K562 (cell line): Measurements from ENCODE around the gene SEC61G. TPM values are rescaled to one million over a fixed set of nuclear protein-coding genes. Genes with fewer than 3 reads are reported as not detected.

Experiments
- ATAC-seq: fragments of 200-7000 bp; cut with Tn5 transposase; 3 replicates; pipeline ENCODE4 v1.9.1; 2020; ENCODE audit warnings: moderate library complexity
- BruUV-seq: library from RNA; stranded (reverse); fragments of 400-500 nt; replicated peaks from 2 replicates; lab custom pipeline; 2021; lab: Mats Ljungman, UMichigan
- CTCF ChIA-PET: fragments of 300-600 bp; formaldehyde crosslinking; extraction: SDS; loops from one replicate; lab custom pipeline; 2021; ENCODE audit warnings: low intra/inter-chr PET ratio; lab: Yijun Ruan, JAX
- POLR2A ChIA-PET: fragments of 300-600, 350-650 bp; sonication (Branson Sonifier 250); formaldehyde crosslinking; extraction: SDS; loops from one replicate; lab custom pipeline; 2021; ENCODE audit warnings: antibody characterized with exemption, inconsistent platforms; lab: Yijun Ruan, JAX
- DNase-seq, 4 experiments: peaks; one replicate each; pipeline versions ENCODE4 v3.0.0 to v3.0.0-alpha.2; 2011 to 2018; ENCODE audit warnings: low spot score in 3 of 4, mixed read lengths in 3 of 4; ENCODE audit errors: extremely low read depth in 1 of 4
- FAIRE-seq: peaks from 2 replicates; lab custom pipeline; 2011; peaks lifted over from hg19 to GRCh38; lab: Jason Lieb, UNC
- H2AFZ ChIP-seq: 2 replicates; pipeline ENCODE4 v1.6.0; 2011; ENCODE audit warnings: low read depth, low read length, control low read depth, inconsistent platforms
- H3K27ac ChIP-seq: fragments of 200-600 bp; 3 replicates; pipeline ENCODE4 v1.8.0; 2011; ENCODE audit warnings: low read depth, mild to moderate bottlenecking, control low read depth, inconsistent platforms, low read length, moderate library complexity, mixed read lengths; ENCODE audit errors: extremely low read depth
- H3K27me3 ChIP-seq, 2 experiments: fragments of 300-600 bp in 1 of 2; 2 replicates in 1 of 2; 3 replicates in 1 of 2; pipeline versions ENCODE4 v1.6.0 to v1.8.0; 2011; ENCODE audit warnings: inconsistent platforms in 2 of 2, low read length in 2 of 2, mild to moderate bottlenecking in 1 of 2, mixed read lengths in 1 of 2, moderate library complexity in 1 of 2; ENCODE audit not compliant: control insufficient read depth in 2 of 2, insufficient read depth in 2 of 2
- H3K36me3 ChIP-seq: fragments of 300-600 bp; 3 replicates; pipeline ENCODE4 v1.8.0; 2011; ENCODE audit warnings: mild to moderate bottlenecking, low read length, inconsistent platforms; ENCODE audit not compliant: control insufficient read depth, insufficient read depth
- H3K4me1 ChIP-seq, 2 experiments: fragments of 200-600 bp in 1 of 2; replicated peaks in 1 of 2; 2 replicates in 1 of 2; 3 replicates in 1 of 2; pipeline versions ENCODE4 v1.5.1 to v1.8.0; 2011; ENCODE audit warnings: inconsistent platforms in 2 of 2, low read length in 2 of 2, mild to moderate bottlenecking in 1 of 2, mixed read lengths in 1 of 2, moderate library complexity in 1 of 2; ENCODE audit not compliant: control insufficient read depth in 2 of 2, insufficient read depth in 2 of 2
- H3K4me2 ChIP-seq: 2 replicates; pipeline ENCODE4 v1.6.1; 2011; ENCODE audit warnings: low read length, control low read depth, inconsistent platforms, mixed read lengths; ENCODE audit not compliant: insufficient read depth
- H3K4me3 ChIP-seq: fragments of 200-600 bp; sonication (generic), shearing (Covaris generic); 2 replicates; pipeline ENCODE4 v1.5.1; 2016; ENCODE audit warnings: control low read depth, inconsistent platforms
- H3K79me2 ChIP-seq: fragments of 200-600 bp; 3 replicates; pipeline ENCODE4 v1.8.0; 2011; ENCODE audit warnings: low read length, inconsistent platforms; ENCODE audit not compliant: control insufficient read depth, insufficient read depth
- H3K9ac ChIP-seq, 2 experiments: 2 replicates each; pipeline versions ENCODE4 v1.6.0 to v1.6.1; 2011; ENCODE audit warnings: low read depth in 2 of 2, low read length in 2 of 2, control low read depth in 1 of 2, inconsistent platforms in 1 of 2, mild to moderate bottlenecking in 1 of 2, mixed read lengths in 1 of 2; ENCODE audit not compliant: insufficient read depth in 1 of 2
- H3K9me1 ChIP-seq: one replicate; pipeline ENCODE4 v1.6.0; 2011; ENCODE audit warnings: inconsistent platforms, mild to moderate bottlenecking, low read length, moderate library complexity; ENCODE audit not compliant: control insufficient read depth, insufficient read depth
- H3K9me3 ChIP-seq: replicated peaks from 2 replicates; pipeline ENCODE4 v1.5.1; 2011; ENCODE audit warnings: low read depth, low read length, inconsistent platforms; ENCODE audit not compliant: control insufficient read depth, insufficient read depth
- H4K20me1 ChIP-seq: replicated peaks from 2 replicates; pipeline ENCODE4 v1.6.1; 2011; ENCODE audit warnings: low read length, inconsistent platforms, mixed read lengths; ENCODE audit not compliant: control insufficient read depth, insufficient read depth
- ARID2 ChIP-seq: fragments of 450-650 bp; IDR thresholded peaks from 2 replicates; pipeline ENCODE4 v1.6.1; 2017; ENCODE audit warnings: antibody characterized with exemption, mild to moderate bottlenecking
- DDX20 ChIP-seq: fragments of 450-650 bp; IDR thresholded peaks from 2 replicates; pipeline ENCODE4 v1.6.1; 2016; ENCODE audit warnings: missing genetic modification characterization, low read depth, mild to moderate bottlenecking, missing compliant biosample characterization, moderate library complexity
- FUS ChIP-seq: fragments of 200-400 bp; formaldehyde crosslinking; optimal IDR thresholded peaks from 2 replicates; pipeline ENCODE3; 2017; ENCODE audit warnings: low read depth, low read length
- NUFIP1 ChIP-seq: fragments of 450-650 bp; IDR thresholded peaks from 2 replicates; pipeline ENCODE4 v1.6.1; 2018; ENCODE audit not compliant: partially characterized antibody
- PHB2 ChIP-seq: fragments of 450-650 bp; IDR thresholded peaks from 2 replicates; pipeline ENCODE4 v1.6.1; 2017; ENCODE audit warnings: low read depth
- SIX5 ChIP-seq, 2 experiments: IDR thresholded peaks; 2 replicates each; pipeline ENCODE4 v1.6.1; 2011; ENCODE audit warnings: low read length in 2 of 2, borderline replicate concordance in 1 of 2, low read depth in 1 of 2, mild to moderate bottlenecking in 1 of 2, moderate library complexity in 1 of 2; ENCODE audit not compliant: insufficient read depth in 1 of 2
- ZNF143 ChIP-seq: sonication (generic); formaldehyde crosslinking; IDR thresholded peaks from 2 replicates; pipeline ENCODE4 v1.9.0; 2022; ENCODE audit warnings: mild to moderate bottlenecking, missing genetic modification reagents
- ZNF589 ChIP-seq: fragments of 200-800 bp; sonication (Bioruptor generic); IDR thresholded peaks from 2 replicates; pipeline ENCODE4 v1.6.1; 2016; ENCODE audit warnings: low read depth, missing genetic modification characterization, missing compliant biosample characterization
- WGBS: fragments of 100-300 bp; shearing (Covaris generic); methylation state at CpG from one replicate; pipeline ENCODE4 v1.1.6; 2016; ENCODE audit warnings: low coverage, mixed read lengths; ENCODE audit not compliant: insufficient coverage; ENCODE audit errors: missing lambda C conversion rate; 5-methylcytosine and 5-hydroxymethylcytosine counted together
- in situ Hi-C: fragments of 300-500 bp; cut with MboI; formaldehyde crosslinking; loops from 4 replicates; pipeline ENCODE4 v1.15.0; 2018; ENCODE audit warnings: inconsistent platforms, mixed read lengths
- intact Hi-C: fragments of 100-400 bp; cut with micrococcal nuclease; formaldehyde crosslinking; loops from 2 replicates; pipeline ENCODE4 v1.14.2; 2022
- polyA plus RNA-seq, 8 experiments: library from polyadenylated mRNA; depleted of rRNA in 4 of 8; stranded (reverse) in 5 of 8; unstranded in 3 of 8; fragments of >200 nt; fragmentation: Nextera tagmentation in 2 of 8; fragmentation: Illumina TruSeq in 1 of 8; extraction: Ambion mirVana in 2 of 8; extraction: Trizol in 1 of 8; gene quantifications; 2 replicates each; pipeline versions ENCODE4 v1.2.1 to v1.2.3, GENCODE V29; 2011 to 2014; ENCODE audit warnings: inconsistent platforms in 1 of 8, missing spikeins in 1 of 8
- total RNA-seq, 7 experiments: library from RNA; depleted of rRNA in 6 of 7; stranded (reverse); fragments of >200 nt in 6 of 7; fragmentation: Illumina TruSeq in 2 of 7; extraction: Trizol in 2 of 7; gene quantifications; 2 replicates each; pipeline versions ENCODE4 v1.2.1 to v1.2.3, GENCODE V29; 2011 to 2021; ENCODE audit warnings: low replicate concordance in 1 of 7
- TF ChIP-seq, protein P1 (sequence below): fragments of 250-450 bp; sonication (Bioruptor Pico); IDR thresholded peaks from 2 replicates; pipeline ENCODE4 v1.8.0; 2022; ENCODE audit warnings: moderate library complexity, mild to moderate bottlenecking, inconsistent platforms
- TF ChIP-seq, protein P2 (sequence below): sonication (generic); formaldehyde crosslinking; IDR thresholded peaks from 2 replicates; pipeline ENCODE4 v1.8.1; 2023; ENCODE audit warnings: mild to moderate bottlenecking, missing genetic modification reagents
- TF ChIP-seq, protein P3 (sequence below): fragments of 450-650 bp; IDR thresholded peaks from 2 replicates; pipeline ENCODE4 v1.6.1; 2017; ENCODE audit warnings: antibody characterized with exemption, mild to moderate bottlenecking
- TF ChIP-seq, protein P4 (sequence below): fragments of 450-650 bp; conservative IDR thresholded peaks from 2 replicates; pipeline ENCODE4 v1.6.1; 2016; ENCODE audit warnings: missing genetic modification characterization, low read depth, mild to moderate bottlenecking, control low read depth, missing compliant biosample characterization
- TF ChIP-seq, protein P5 (sequence below): fragments of 250-450 bp; sonication (Bioruptor Pico); IDR thresholded peaks from 2 replicates; pipeline ENCODE4 v1.5.0; 2021

Gene SEC61G
- total and polyA plus RNA-seq, 9 of the 15 experiments (the other 6 are each of a cell fraction or from before 2014, with no cell fraction given), result 138 to 565 (median 223) TPM

DNA sequence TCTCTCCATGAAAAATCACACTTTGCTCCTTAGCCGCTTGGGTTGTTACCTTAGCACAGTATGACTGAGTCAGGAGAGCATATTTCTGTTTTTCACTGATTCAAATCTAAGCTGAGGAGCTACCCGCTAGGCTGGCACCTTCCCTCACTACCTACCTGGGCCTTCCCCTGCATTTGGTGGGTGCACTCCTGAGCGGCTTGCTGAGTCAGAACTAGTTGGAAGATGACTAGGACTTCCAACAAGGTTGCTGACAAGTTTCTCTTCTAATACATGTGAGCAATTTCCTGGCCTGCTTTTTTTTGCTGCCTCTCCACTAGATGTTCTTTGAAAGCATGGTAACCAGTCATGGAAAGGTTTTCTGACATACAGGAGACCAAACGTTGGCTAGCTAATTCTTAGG, 43.8 kb upstream of the SEC61G start:
- in situ Hi-C loops (no loop called here), intact Hi-C loops (no loop called here)
- DNase-seq (no peak), FAIRE-seq (no peak), ATAC-seq (no peak)
- peaks cover 22 to 42% of the 10 kb centered on the region in 2 experiments for H3K27me3 ChIP-seq
- no peak overlapping the region for H3K4me2 ChIP-seq
- ChIA-PET CTCF (no interaction called here), POLR2A (interaction anchor here (0.7 kb wide), 1 partner anchor 41 kb away, joined by 4 read pairs; no protein-coding TSS in a partner anchor)
- no peaks in the 10 kb centered on the region; the same call in 1 of the 2 replicates for H4K20me1 ChIP-seq
- no peaks in the 10 kb centered on the region for H3K36me3 ChIP-seq
- no peaks in the 10 kb centered on the region for H3K79me2 ChIP-seq
- no peak overlapping the region for H3K9ac ChIP-seq
- no peak overlapping the region for H2AFZ ChIP-seq
- WGBS, result 0% methylated on average over 3 of the region's 4 CpGs
- no peaks in the 10 kb centered on the region for H3K4me1 ChIP-seq
- H3K27ac ChIP-seq, result no peak overlapping the region
- H3K9me1 ChIP-seq, result no peaks in the 10 kb centered on the region
- no peak overlapping the region for H3K4me3 ChIP-seq
- no TSS peak for BruUV-seq
- no peaks in the 10 kb centered on the region for H3K9me3 ChIP-seq
- TF ChIP-seq FUS, result no peak
- TF ChIP-seq, protein P1, sequence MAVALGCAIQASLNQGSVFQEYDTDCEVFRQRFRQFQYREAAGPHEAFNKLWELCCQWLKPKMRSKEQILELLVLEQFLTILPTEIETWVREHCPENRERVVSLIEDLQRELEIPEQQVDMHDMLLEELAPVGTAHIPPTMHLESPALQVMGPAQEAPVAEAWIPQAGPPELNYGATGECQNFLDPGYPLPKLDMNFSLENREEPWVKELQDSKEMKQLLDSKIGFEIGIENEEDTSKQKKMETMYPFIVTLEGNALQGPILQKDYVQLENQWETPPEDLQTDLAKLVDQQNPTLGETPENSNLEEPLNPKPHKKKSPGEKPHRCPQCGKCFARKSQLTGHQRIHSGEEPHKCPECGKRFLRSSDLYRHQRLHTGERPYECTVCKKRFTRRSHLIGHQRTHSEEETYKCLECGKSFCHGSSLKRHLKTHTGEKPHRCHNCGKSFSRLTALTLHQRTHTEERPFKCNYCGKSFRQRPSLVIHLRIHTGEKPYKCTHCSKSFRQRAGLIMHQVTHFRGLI, result no peak
- TF ChIP-seq DDX20 (tag), result no peak
- TF ChIP-seq, protein P2, sequence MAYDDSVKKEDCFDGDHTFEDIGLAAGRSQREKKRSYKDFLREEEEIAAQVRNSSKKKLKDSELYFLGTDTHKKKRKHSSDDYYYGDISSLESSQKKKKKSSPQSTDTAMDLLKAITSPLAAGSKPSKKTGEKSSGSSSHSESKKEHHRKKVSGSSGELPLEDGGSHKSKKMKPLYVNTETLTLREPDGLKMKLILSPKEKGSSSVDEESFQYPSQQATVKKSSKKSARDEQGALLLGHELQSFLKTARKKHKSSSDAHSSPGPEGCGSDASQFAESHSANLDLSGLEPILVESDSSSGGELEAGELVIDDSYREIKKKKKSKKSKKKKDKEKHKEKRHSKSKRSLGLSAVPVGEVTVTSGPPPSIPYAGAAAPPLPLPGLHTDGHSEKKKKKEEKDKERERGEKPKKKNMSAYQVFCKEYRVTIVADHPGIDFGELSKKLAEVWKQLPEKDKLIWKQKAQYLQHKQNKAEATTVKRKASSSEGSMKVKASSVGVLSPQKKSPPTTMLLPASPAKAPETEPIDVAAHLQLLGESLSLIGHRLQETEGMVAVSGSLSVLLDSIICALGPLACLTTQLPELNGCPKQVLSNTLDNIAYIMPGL (CRISPR knock-in tag), result no peak
- no peak for TF ChIP-seq NUFIP1
- TF ChIP-seq, protein P3, sequence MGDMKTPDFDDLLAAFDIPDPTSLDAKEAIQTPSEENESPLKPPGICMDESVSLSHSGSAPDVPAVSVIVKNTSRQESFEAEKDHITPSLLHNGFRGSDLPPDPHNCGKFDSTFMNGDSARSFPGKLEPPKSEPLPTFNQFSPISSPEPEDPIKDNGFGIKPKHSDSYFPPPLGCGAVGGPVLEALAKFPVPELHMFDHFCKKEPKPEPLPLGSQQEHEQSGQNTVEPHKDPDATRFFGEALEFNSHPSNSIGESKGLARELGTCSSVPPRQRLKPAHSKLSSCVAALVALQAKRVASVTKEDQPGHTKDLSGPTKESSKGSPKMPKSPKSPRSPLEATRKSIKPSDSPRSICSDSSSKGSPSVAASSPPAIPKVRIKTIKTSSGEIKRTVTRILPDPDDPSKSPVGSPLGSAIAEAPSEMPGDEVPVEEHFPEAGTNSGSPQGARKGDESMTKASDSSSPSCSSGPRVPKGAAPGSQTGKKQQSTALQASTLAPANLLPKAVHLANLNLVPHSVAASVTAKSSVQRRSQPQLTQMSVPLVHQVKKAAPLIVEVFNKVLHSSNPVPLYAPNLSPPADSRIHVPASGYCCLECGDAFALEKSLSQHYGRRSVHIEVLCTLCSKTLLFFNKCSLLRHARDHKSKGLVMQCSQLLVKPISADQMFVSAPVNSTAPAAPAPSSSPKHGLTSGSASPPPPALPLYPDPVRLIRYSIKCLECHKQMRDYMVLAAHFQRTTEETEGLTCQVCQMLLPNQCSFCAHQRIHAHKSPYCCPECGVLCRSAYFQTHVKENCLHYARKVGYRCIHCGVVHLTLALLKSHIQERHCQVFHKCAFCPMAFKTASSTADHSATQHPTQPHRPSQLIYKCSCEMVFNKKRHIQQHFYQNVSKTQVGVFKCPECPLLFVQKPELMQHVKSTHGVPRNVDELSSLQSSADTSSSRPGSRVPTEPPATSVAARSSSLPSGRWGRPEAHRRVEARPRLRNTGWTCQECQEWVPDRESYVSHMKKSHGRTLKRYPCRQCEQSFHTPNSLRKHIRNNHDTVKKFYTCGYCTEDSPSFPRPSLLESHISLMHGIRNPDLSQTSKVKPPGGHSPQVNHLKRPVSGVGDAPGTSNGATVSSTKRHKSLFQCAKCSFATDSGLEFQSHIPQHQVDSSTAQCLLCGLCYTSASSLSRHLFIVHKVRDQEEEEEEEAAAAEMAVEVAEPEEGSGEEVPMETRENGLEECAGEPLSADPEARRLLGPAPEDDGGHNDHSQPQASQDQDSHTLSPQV, result no peak
- no peak for TF ChIP-seq ARID2
- TF ChIP-seq ZNF589, result no peak
- TF ChIP-seq ZNF143 (CRISPR knock-in tag), result no peak
- TF ChIP-seq SIX5 (IDR thresholded peaks at IDR 0.05; ENCODE audit: borderline replicate concordance in 1 of 2, insufficient read depth in 1 of 2, low read depth in 1 of 2, low read length in 2 of 2), result no peak
- TF ChIP-seq, protein P4, sequence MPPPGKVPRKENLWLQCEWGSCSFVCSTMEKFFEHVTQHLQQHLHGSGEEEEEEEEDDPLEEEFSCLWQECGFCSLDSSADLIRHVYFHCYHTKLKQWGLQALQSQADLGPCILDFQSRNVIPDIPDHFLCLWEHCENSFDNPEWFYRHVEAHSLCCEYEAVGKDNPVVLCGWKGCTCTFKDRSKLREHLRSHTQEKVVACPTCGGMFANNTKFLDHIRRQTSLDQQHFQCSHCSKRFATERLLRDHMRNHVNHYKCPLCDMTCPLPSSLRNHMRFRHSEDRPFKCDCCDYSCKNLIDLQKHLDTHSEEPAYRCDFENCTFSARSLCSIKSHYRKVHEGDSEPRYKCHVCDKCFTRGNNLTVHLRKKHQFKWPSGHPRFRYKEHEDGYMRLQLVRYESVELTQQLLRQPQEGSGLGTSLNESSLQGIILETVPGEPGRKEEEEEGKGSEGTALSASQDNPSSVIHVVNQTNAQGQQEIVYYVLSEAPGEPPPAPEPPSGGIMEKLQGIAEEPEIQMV (tag), result no peak
- TF ChIP-seq PHB2, result no peak
- TF ChIP-seq, protein P5, sequence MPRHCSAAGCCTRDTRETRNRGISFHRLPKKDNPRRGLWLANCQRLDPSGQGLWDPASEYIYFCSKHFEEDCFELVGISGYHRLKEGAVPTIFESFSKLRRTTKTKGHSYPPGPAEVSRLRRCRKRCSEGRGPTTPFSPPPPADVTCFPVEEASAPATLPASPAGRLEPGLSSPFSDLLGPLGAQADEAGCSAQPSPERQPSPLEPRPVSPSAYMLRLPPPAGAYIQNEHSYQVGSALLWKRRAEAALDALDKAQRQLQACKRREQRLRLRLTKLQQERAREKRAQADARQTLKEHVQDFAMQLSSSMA, result no peak
